OCI-LY3 (cell line): ENCODE data around the gene SLC38A10.

Experiments used
- EZH2phosphoT487 ChIP-seq: fragments of 200-600 bp; shearing (Covaris generic); IDR thresholded peaks from 2 replicates; pipeline ENCODE4 v1.6.1; 2018; ENCODE audit warnings: antibody characterized with exemption, mixed run types, low read depth
- TF ChIP-seq, protein P1 (sequence below): fragments of 200-600, 300-600 bp; sonication (generic); IDR thresholded peaks from 2 replicates; pipeline ENCODE4 v1.5.1; 2014; ENCODE audit warnings: antibody characterized with exemption, low read length, low read depth

DNA sequence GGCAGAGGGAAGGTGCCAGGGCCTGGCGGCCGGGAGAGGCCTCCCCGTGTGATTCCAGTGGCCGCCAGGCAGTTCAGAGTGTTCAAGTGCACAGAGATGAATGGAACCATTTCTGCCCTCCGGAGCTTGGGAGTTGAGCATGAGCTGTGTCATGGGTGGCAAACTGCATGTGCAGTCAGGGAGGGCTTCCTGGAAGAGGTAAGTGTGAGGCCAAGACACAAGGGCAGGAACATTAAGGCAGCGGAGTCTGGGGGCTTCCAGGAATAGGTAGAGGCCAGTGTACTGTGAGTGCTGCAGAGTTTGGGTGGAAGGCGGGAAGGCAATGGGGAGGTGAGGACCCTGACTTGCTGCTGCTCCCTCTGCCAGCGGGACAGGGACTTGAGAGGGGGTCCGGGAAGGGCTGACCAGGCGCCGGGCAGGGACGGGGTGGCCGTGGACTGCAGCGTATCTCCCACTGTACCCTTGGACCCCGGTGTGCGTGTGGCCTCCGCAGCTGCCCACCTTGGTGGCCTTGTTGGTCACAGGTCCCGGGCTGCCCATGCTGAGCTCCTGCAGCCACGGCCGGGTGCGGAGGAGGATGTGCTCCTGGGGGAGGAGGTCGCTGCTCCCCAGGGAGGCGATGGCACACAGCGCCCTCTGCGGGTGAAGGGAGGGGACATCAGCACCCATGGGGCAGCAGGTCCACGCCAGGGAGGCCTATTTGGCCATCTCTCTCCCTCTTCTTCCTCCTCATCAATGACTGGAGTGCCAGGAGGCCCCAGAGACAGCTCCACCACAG is 64.9 kb downstream of the SLC38A10 start:
- TF ChIP-seq, protein P1, sequence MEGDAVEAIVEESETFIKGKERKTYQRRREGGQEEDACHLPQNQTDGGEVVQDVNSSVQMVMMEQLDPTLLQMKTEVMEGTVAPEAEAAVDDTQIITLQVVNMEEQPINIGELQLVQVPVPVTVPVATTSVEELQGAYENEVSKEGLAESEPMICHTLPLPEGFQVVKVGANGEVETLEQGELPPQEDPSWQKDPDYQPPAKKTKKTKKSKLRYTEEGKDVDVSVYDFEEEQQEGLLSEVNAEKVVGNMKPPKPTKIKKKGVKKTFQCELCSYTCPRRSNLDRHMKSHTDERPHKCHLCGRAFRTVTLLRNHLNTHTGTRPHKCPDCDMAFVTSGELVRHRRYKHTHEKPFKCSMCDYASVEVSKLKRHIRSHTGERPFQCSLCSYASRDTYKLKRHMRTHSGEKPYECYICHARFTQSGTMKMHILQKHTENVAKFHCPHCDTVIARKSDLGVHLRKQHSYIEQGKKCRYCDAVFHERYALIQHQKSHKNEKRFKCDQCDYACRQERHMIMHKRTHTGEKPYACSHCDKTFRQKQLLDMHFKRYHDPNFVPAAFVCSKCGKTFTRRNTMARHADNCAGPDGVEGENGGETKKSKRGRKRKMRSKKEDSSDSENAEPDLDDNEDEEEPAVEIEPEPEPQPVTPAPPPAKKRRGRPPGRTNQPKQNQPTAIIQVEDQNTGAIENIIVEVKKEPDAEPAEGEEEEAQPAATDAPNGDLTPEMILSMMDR, result peak; percentile 51
- TF ChIP-seq EZH2phosphoT487, result no peak
